K562 (cell line): Measurements from ENCODE around the gene FKBP2. TPM values are rescaled to one million over a fixed set of nuclear protein-coding genes. Genes with fewer than 3 reads are reported as not detected.

Experiments used
- CBX1 ChIP-seq: sonication (generic); IDR thresholded peaks from 2 replicates; pipeline ENCODE4 v1.6.1; 2016; ENCODE audit warnings: antibody characterized with exemption, low read depth, mild to moderate bottlenecking
- CHCHD3 ChIP-seq: fragments of 250-450 bp; sonication (Bioruptor Pico); IDR thresholded peaks from 2 replicates; pipeline ENCODE4 v2.1.2; 2022; ENCODE audit warnings: mild to moderate bottlenecking
- DACH1 ChIP-seq: fragments of 450-650 bp; IDR thresholded peaks from 2 replicates; pipeline ENCODE4 v1.6.1; 2018; ENCODE audit not compliant: partially characterized antibody
- E2F5 ChIP-seq: sonication (generic); formaldehyde crosslinking; IDR thresholded peaks from 2 replicates; pipeline ENCODE4 v1.8.0; 2022; ENCODE audit warnings: mild to moderate bottlenecking, missing genetic modification reagents
- E2F6 ChIP-seq, 2 experiments: IDR thresholded peaks; 2 replicates each; pipeline ENCODE4 v1.6.1; 2011; ENCODE audit warnings: borderline replicate concordance in 1 of 2, control low read depth in 1 of 2, low read depth in 1 of 2, low read length in 1 of 2, mild to moderate bottlenecking in 1 of 2, mixed read lengths in 1 of 2, moderate library complexity in 1 of 2; ENCODE audit not compliant: insufficient read depth in 1 of 2, insufficient read length in 1 of 2, poor library complexity in 1 of 2, severe bottlenecking in 1 of 2; ENCODE audit errors: extremely low read depth in 1 of 2
- EZH2 ChIP-seq: IDR thresholded peaks from 2 replicates; pipeline ENCODE4 v1.6.1; 2012; ENCODE audit warnings: low read depth, mild to moderate bottlenecking, inconsistent platforms, low read length, borderline replicate concordance
- FOXP1 ChIP-seq: sonication (generic); formaldehyde crosslinking; IDR thresholded peaks from 2 replicates; pipeline ENCODE4 v1.8.0; 2022; ENCODE audit warnings: mild to moderate bottlenecking, missing genetic modification reagents
- HDAC3 ChIP-seq: fragments of 450-650 bp; IDR thresholded peaks from 2 replicates; pipeline ENCODE4 v1.6.1; 2018; ENCODE audit warnings: borderline replicate concordance, mild to moderate bottlenecking, moderate library complexity; ENCODE audit not compliant: partially characterized antibody
- HOXB6 ChIP-seq: fragments of 250-450 bp; sonication (Bioruptor Pico); IDR thresholded peaks from 2 replicates; pipeline ENCODE4 v1.5.1; 2022; ENCODE audit warnings: mild to moderate bottlenecking, borderline replicate concordance
- KDM1A ChIP-seq, 2 experiments: fragments of 450-650 bp; IDR thresholded peaks; 2 replicates each; pipeline ENCODE4 v1.6.1; 2016; ENCODE audit warnings: mild to moderate bottlenecking in 2 of 2
- MXD1 ChIP-seq: fragments of 250-450 bp; sonication (Bioruptor Pico); IDR thresholded peaks from 2 replicates; pipeline ENCODE4 v1.8.0; 2021; ENCODE audit warnings: borderline replicate concordance, mild to moderate bottlenecking, moderate library complexity; ENCODE audit not compliant: poor library complexity, severe bottlenecking
- PRPF4 ChIP-seq: fragments of 200-400 bp; formaldehyde crosslinking; IDR thresholded peaks from one replicate; pipeline ENCODE4 v1.6.1; 2017; ENCODE audit warnings: low read length, low read depth, mild to moderate bottlenecking; ENCODE audit not compliant: insufficient read depth, poor library complexity, severe bottlenecking
- RUNX1 ChIP-seq: sonication (generic); IDR thresholded peaks from 2 replicates; pipeline ENCODE4 v1.6.1; 2016; ENCODE audit warnings: antibody characterized with exemption, low read depth
- SOX6 ChIP-seq: fragments of 450-650 bp; IDR thresholded peaks from 2 replicates; pipeline ENCODE4 v1.6.1; 2014; ENCODE audit warnings: mild to moderate bottlenecking
- TAF9B ChIP-seq: fragments of 450-650 bp; IDR thresholded peaks from 2 replicates; pipeline ENCODE4 v1.6.1; 2018; ENCODE audit warnings: mild to moderate bottlenecking; ENCODE audit not compliant: partially characterized antibody
- XRCC5 ChIP-seq: fragments of 200-400 bp; formaldehyde crosslinking; IDR thresholded peaks from 2 replicates; pipeline ENCODE4 v1.6.1; 2017; ENCODE audit warnings: low read depth, mild to moderate bottlenecking, low read length
- ZBTB8A ChIP-seq: fragments of 450-650 bp; IDR thresholded peaks from 2 replicates; pipeline ENCODE4 v1.6.1; 2018; ENCODE audit warnings: mild to moderate bottlenecking, moderate library complexity; ENCODE audit not compliant: partially characterized antibody
- ZNF143 ChIP-seq: sonication (generic); formaldehyde crosslinking; IDR thresholded peaks from 2 replicates; pipeline ENCODE4 v1.9.0; 2022; ENCODE audit warnings: mild to moderate bottlenecking, missing genetic modification reagents
- ZNF3 ChIP-seq: fragments of 250-450 bp; sonication (Bioruptor Pico); IDR thresholded peaks from 2 replicates; pipeline ENCODE4 v1.5.0; 2021; ENCODE audit warnings: mild to moderate bottlenecking, moderate library complexity
- ZNF398 ChIP-seq: fragments of 250-450 bp; sonication (Bioruptor Pico); IDR thresholded peaks from 2 replicates; pipeline ENCODE4 v1.8.0; 2021; ENCODE audit warnings: moderate library complexity, mild to moderate bottlenecking, inconsistent platforms
- ZNF408 ChIP-seq: fragments of 250-450 bp; sonication (Bioruptor Pico); IDR thresholded peaks from 2 replicates; pipeline ENCODE4 v1.4.0; 2020; ENCODE audit warnings: low read depth, mild to moderate bottlenecking, moderate library complexity
- ZNF431 ChIP-seq: sonication (generic); formaldehyde crosslinking; IDR thresholded peaks from 2 replicates; pipeline ENCODE4 v1.8.0; 2022; ENCODE audit warnings: mild to moderate bottlenecking, missing genetic modification reagents
- ZNF507 ChIP-seq: conservative IDR thresholded peaks from 2 replicates; pipeline ENCODE4 v1.6.1; 2017; ENCODE audit warnings: missing genetic modification characterization, missing compliant biosample characterization
- polyA plus RNA-seq, 8 experiments: library from polyadenylated mRNA; depleted of rRNA in 4 of 8; stranded (reverse) in 5 of 8; unstranded in 3 of 8; fragments of >200 nt; fragmentation: Nextera tagmentation in 2 of 8; fragmentation: Illumina TruSeq in 1 of 8; extraction: Ambion mirVana in 2 of 8; extraction: Trizol in 1 of 8; gene quantifications; 2 replicates each; pipeline versions ENCODE4 v1.2.1 to v1.2.3, GENCODE V29; 2011 to 2014; ENCODE audit warnings: inconsistent platforms in 1 of 8, missing spikeins in 1 of 8
- total RNA-seq, 7 experiments: library from RNA; depleted of rRNA in 6 of 7; stranded (reverse); fragments of >200 nt in 6 of 7; fragmentation: Illumina TruSeq in 2 of 7; extraction: Trizol in 2 of 7; gene quantifications; 2 replicates each; pipeline versions ENCODE4 v1.2.1 to v1.2.3, GENCODE V29; 2011 to 2021; ENCODE audit warnings: low replicate concordance in 1 of 7

The FKBP2 gene
- total and polyA plus RNA-seq, 9 of the 15 experiments (the other 6 are each of a cell fraction or from before 2014, with no cell fraction given), result 3.5 to 151 (median 58.1) TPM

DNA sequence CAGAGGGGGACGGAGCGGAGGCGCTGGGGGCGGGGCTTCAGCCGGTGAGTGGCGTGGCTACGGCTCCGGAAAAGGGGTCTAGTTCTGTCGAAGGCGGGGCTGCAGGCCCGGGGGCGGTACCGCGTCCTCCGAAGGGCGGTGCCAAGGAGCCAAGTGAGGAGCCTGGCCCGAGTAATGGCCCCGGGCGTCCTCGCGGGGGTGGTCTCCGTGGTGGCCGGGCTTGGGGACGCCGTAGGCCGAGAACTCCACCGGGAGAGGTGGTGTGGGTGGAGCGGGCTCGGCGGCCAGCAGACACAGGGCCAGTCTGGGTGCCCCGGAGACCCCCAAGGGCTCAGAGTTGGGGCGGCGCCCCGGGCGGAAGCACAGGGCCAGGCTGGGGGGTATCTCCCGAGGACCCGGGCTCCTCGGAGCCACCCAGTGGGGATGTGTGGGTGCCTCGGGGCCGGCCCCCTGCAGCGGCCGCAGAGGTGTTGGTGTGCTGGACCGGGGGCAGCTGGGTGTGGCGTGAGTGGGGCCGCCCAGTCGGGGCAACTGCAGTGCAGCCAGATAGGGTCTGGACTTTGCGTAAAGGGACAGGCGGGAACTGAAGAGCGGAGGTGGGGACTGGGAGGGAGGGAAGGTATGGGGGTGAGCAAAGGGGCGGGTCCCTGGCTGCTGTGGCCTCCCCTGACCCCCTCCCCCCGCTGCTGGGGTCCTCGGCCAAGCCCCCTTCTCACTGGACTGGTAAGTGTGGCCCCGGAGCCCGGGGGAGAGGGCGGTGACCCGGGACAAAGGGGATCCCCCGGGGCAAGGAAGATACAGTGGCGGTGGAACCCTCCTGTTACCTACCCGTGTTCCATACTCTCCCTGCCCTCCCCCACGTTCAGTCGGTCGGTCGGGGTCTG lies 838 bp downstream of the FKBP2 start (continued):
- TF ChIP-seq MXD1 (CRISPR knock-in tag) (no peak), CHCHD3 (CRISPR knock-in tag) (no peak), E2F5 (no peak; the same call in 1 of the 2 replicates), ZNF3 (no peak), RUNX1 (no peak; the same call in 1 of the 2 replicates), XRCC5 (no peak), ZNF507 (no peak), FOXP1 (CRISPR knock-in tag) (peak; percentile 48; the same call in 1 of the 2 replicates), E2F6 (IDR thresholded peaks at IDR 0.05; ENCODE audit: borderline replicate concordance in 1 of 2, extremely low read depth in 1 of 2, insufficient read depth in 1 of 2, insufficient read length in 1 of 2, low read depth in 1 of 2, low read length in 1 of 2, poor library complexity in 1 of 2, severe bottlenecking in 1 of 2) (peak; percentile 22 to 64), EZH2 (no peak), SOX6 (no peak), ZBTB8A (no peak), KDM1A (IDR thresholded peaks at IDR 0.05) (peak in 1 of 2 experiments; percentile 79; a peak in 2 of 4 replicates), TAF9B (peak; percentile 78), ZNF408 (no peak), DACH1 (no peak), PRPF4 (peak; percentile 48), ZNF398 (no peak), HDAC3 (no peak), ZNF143 (0 out of 2 replicates have a peak, but pooled peaks have one; percentile 40), ZNF431 (CRISPR knock-in tag) (0 out of 2 replicates have a peak, but pooled peaks have one; percentile 21), HOXB6 (CRISPR knock-in tag) (no peak), CBX1 (no peak; the same call in 1 of the 2 replicates)
